ENCODE data around the gene RAPGEF5.

RAPGEF5 gene

GRCh38 chr7:22267930-22268615 is 88.9 kb downstream of the RAPGEF5 start:
- no peak for DNase-seq (ENCODE audit: insufficient read length, low spot score)
- no peak for FAIRE-seq
- TF ChIP-seq POLR2A (IDR thresholded peaks at IDR 0.05; ENCODE audit: low read depth, low read length) = no peak

GRCh38 chr7:22262538-22262937 is 94.4 kb downstream of the RAPGEF5 start:
- DNase-seq (ENCODE audit: insufficient read length, low spot score) (no peak), FAIRE-seq (no peak)
- TF ChIP-seq POLR2A (IDR thresholded peaks at IDR 0.05; ENCODE audit: low read depth, low read length) = no peak

- no peak for FAIRE-seq
- TF ChIP-seq POLR2A (IDR thresholded peaks at IDR 0.05; ENCODE audit: low read depth, low read length) = no peak
- no peak for DNase-seq (ENCODE audit: insufficient read length, low spot score)
Observed at GRCh38 chr7:22256541-22257096, 100.3 kb downstream of the RAPGEF5 start.

GRCh38 chr7:22255834-22256233 is 101.1 kb downstream of the RAPGEF5 start:
- TF ChIP-seq POLR2A (IDR thresholded peaks at IDR 0.05; ENCODE audit: low read depth, low read length) = no peak
- no peak for FAIRE-seq
- DNase-seq (ENCODE audit: insufficient read length, low spot score) = no peak

GRCh38 chr7:22255342-22255741 is 101.6 kb downstream of the RAPGEF5 start:
- no peak for FAIRE-seq
- no peak for DNase-seq (ENCODE audit: insufficient read length, low spot score)
- TF ChIP-seq POLR2A (IDR thresholded peaks at IDR 0.05; ENCODE audit: low read depth, low read length) = no peak

GRCh38 chr7:22252936-22253536 is 103.9 kb downstream of the RAPGEF5 start:
- TF ChIP-seq POLR2A (IDR thresholded peaks at IDR 0.05; ENCODE audit: low read depth, low read length) = no peak
- FAIRE-seq (no peak), DNase-seq (ENCODE audit: insufficient read length, low spot score) (no peak)

GRCh38 chr7:22252016-22252415 is 104.9 kb downstream of the RAPGEF5 start:
- no peak for TF ChIP-seq POLR2A (IDR thresholded peaks at IDR 0.05; ENCODE audit: low read depth, low read length)
- DNase-seq (ENCODE audit: insufficient read length, low spot score) = no peak
- no peak for FAIRE-seq

- no peak for TF ChIP-seq POLR2A (IDR thresholded peaks at IDR 0.05; ENCODE audit: low read depth, low read length)
- FAIRE-seq (no peak), DNase-seq (ENCODE audit: insufficient read length, low spot score) (no peak)
Observed at GRCh38 chr7:22251281-22251680, 105.7 kb downstream of the RAPGEF5 start.

- no peak for DNase-seq (ENCODE audit: insufficient read length, low spot score)
- FAIRE-seq = no peak
- TF ChIP-seq POLR2A (IDR thresholded peaks at IDR 0.05; ENCODE audit: low read depth, low read length) = no peak
Observed at GRCh38 chr7:22250390-22250789, 106.6 kb downstream of the RAPGEF5 start.

GRCh38 chr7:22248111-22248809 is 108.7 kb downstream of the RAPGEF5 start:
- FAIRE-seq = no peak
- TF ChIP-seq POLR2A (IDR thresholded peaks at IDR 0.05; ENCODE audit: low read depth, low read length) = no peak
- no peak for DNase-seq (ENCODE audit: insufficient read length, low spot score)

GRCh38 chr7:22241805-22242390 is 115.1 kb downstream of the RAPGEF5 start:
- TF ChIP-seq POLR2A (IDR thresholded peaks at IDR 0.05; ENCODE audit: low read depth, low read length) = no peak
- DNase-seq (ENCODE audit: insufficient read length, low spot score) = no peak
- FAIRE-seq = no peak

GRCh38 chr7:22240904-22241571 is 115.9 kb downstream of the RAPGEF5 start:
- no peak for FAIRE-seq
- no peak for DNase-seq (ENCODE audit: insufficient read length, low spot score)
- TF ChIP-seq POLR2A (IDR thresholded peaks at IDR 0.05; ENCODE audit: low read depth, low read length) = no peak
